ENCODE results near the gene CASK. TPM values are rescaled to one million over a fixed set of nuclear protein-coding genes. Genes with fewer than 3 reads are reported as not detected.

CASK gene
- total RNA-seq, 2 donors from 2014 or later = 22.3 to 27.4 TPM

GRCh38 chrX:41922431-41923151 lies 763 bp downstream of the CASK start:
- H3K9me3 ChIP-seq = no peaks in the 10 kb centered on the region
- intact Hi-C loops (cut with DNase I) = no loop called here
- DNase-seq (peak; percentile 7 to 40 (median 26)), ATAC-seq (peak; percentile 2)
- H3K4me1 ChIP-seq = no peaks in the 10 kb centered on the region
- 0% methylated on average over 4 to 33 of the region's 48 CpGs for WGBS, 2 donors
- peak overlapping the region; percentile 2 to 88 (median 70) for H3K27ac ChIP-seq
- peak overlapping the region; percentile 2 to 41 for H3K4me3 ChIP-seq
- H3K36me3 ChIP-seq (replicated peaks in 1 of 2; ENCODE audit: insufficient read depth in 1 of 2, low read depth in 2 of 2) = no peaks in the 10 kb centered on the region
- H3K27me3 ChIP-seq = no peaks in the 10 kb centered on the region
- TF ChIP-seq POLR2A (IDR thresholded peaks at IDR 0.05) (no peak), CTCF (IDR thresholded peaks at IDR 0.05) (no peak)

- no peaks in the 10 kb centered on the region for H3K9me3 ChIP-seq
- DNase-seq (peak in 1 of 4 donors; percentile 3), ATAC-seq (no peak)
- peak overlapping the region in 1 of 2 donors; percentile 41 for H3K4me3 ChIP-seq
- H3K27ac ChIP-seq = peak overlapping the region in 3 of 4 donors; percentile 55 to 88 (median 86)
- H3K4me1 ChIP-seq = no peaks in the 10 kb centered on the region
- H3K36me3 ChIP-seq (replicated peaks in 1 of 2; ENCODE audit: insufficient read depth in 1 of 2, low read depth in 2 of 2) = no peaks in the 10 kb centered on the region
- WGBS, 2 donors = 0% methylated on average over 10 to 13 of the region's 13 CpGs
- intact Hi-C loops (cut with DNase I) = no loop called here
- H3K27me3 ChIP-seq = no peaks in the 10 kb centered on the region
- no peak for TF ChIP-seq CTCF (IDR thresholded peaks at IDR 0.05)
- no peak for TF ChIP-seq POLR2A (IDR thresholded peaks at IDR 0.05)
Observed at GRCh38 chrX:41921492-41922430, 1.6 kb downstream of the CASK start.

- ATAC-seq (no peak), DNase-seq (no peak)
- Histone ChIP-seq H3K36me3 (replicated peaks in 1 of 2; ENCODE audit: insufficient read depth in 1 of 2, low read depth in 2 of 2) (no peaks in the 10 kb centered on the region), H3K9me3 (no peaks in the 10 kb centered on the region), H3K27me3 (no peaks in the 10 kb centered on the region), H3K27ac (no peak overlapping the region), H3K4me3 (no peak overlapping the region), H3K4me1 (no peaks in the 10 kb centered on the region)
- 76 to 82% methylated on average over 2 of the region's 2 CpGs for WGBS, 2 donors
- intact Hi-C loops (cut with DNase I) = no loop called here
- TF ChIP-seq POLR2A (IDR thresholded peaks at IDR 0.05) = no peak
- no peak for TF ChIP-seq CTCF (IDR thresholded peaks at IDR 0.05)
Observed at GRCh38 chrX:41919870-41920269, 3.5 kb downstream of the CASK start.

- ATAC-seq (no peak), DNase-seq (no peak)
- Histone ChIP-seq H3K27ac (no peak overlapping the region), H3K36me3 (replicated peaks in 1 of 2; ENCODE audit: insufficient read depth in 1 of 2, low read depth in 2 of 2) (no peaks in the 10 kb centered on the region), H3K4me1 (no peaks in the 10 kb centered on the region), H3K4me3 (no peak overlapping the region), H3K27me3 (no peaks in the 10 kb centered on the region), H3K9me3 (no peaks in the 10 kb centered on the region)
- intact Hi-C loops (cut with DNase I) = no loop called here
- no peak for TF ChIP-seq POLR2A (IDR thresholded peaks at IDR 0.05)
- no peak for TF ChIP-seq CTCF (IDR thresholded peaks at IDR 0.05)
- WGBS, 2 donors = 82 to 86% methylated on average over 5 of the region's 5 CpGs
Observed at GRCh38 chrX:41917517-41917916, 5.8 kb downstream of the CASK start.
